GM21786 (cell line): ENCODE results near the gene CFAP97D1.
"Not testable (repeated sequence)": the region's sequence is repeated elsewhere in the genome, so short reads cannot be mapped to it uniquely, and the experiment has no call there.

Source experiments
- ATAC-seq: cut with Tn5 transposase; IDR thresholded peaks from one replicate; pipeline ENCODE4 v1.9.1; 2021; ENCODE audit not compliant: unreplicated experiment

Gene CFAP97D1

GRCh38 chr17:43792668-43793067 lies 12.4 kb downstream of the CFAP97D1 start:
- not testable (repeated sequence) for ATAC-seq

DNA sequence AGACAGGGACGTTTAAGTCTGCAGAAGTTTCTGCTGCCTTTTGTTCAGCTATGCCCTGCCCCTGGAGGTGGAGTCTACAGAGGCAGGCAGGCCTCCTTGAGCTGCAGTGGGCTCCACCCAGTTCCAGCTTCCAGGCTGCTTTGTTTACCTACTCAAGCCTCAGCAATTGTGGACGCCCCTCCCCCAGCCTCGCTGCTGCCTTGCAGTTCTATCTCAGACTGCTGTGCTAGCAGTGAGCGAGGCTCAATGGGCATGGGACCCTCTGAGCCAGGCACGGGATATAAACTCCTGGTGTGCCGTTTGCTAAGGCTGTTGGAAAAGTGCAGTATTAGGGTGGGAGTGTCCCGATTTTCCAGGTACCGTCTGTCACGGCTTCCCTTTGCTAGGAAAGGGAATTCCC lies 17.8 kb downstream of the CFAP97D1 start:
- not testable (repeated sequence) for ATAC-seq

DNA sequence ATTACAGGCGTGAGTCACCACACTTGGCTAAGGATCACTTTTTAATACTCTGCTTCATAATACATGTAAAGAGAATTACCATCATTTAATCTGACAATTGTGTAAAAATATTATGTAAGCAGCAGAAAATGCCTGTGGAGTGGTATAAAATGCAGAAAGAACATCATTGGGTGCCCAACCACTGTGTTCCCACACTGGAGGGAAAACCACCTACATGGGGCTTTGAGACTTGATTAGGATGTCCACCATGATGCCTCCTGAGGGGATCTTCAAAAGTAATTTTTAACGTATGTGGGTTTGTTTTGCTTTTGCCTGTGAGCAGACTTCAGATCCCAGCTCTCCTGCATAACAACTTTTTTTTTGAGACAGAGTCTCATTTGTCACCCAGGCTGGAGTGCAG lies 18.8 kb downstream of the CFAP97D1 start:
- ATAC-seq = no peak

- no peak for ATAC-seq
These were observed 20.5 kb downstream of the CFAP97D1 start for GRCh38 chr17:43800736-43801135.

DNA sequence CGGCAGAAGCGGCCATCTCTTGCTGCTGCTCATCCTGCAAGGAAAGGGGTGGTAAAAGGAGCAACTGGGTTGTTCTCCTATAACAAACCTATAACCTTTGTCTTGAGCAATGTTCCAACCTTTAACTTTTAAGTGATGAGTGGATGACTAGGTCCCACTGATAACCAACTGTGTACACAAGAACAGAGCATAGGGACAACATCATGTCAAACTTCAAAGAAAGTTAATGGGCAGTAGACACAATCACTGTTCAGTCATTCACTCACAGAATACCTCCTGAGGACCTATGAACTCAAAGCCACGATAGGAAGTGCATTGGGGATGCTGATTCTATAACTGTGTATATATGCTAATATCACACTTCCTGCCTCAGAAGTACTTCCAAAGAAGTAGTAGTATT lies 21.6 kb downstream of the CFAP97D1 start:
- no peak for ATAC-seq

GRCh38 chr17:43803758-43804157 lies 23.5 kb downstream of the CFAP97D1 start:
- ATAC-seq = no peak

GRCh38 chr17:43805117-43805516 lies 24.9 kb downstream of the CFAP97D1 start:
- no peak for ATAC-seq

- ATAC-seq = no peak
These were observed 27.8 kb downstream of the CFAP97D1 start for GRCh38 chr17:43808076-43808475.

DNA sequence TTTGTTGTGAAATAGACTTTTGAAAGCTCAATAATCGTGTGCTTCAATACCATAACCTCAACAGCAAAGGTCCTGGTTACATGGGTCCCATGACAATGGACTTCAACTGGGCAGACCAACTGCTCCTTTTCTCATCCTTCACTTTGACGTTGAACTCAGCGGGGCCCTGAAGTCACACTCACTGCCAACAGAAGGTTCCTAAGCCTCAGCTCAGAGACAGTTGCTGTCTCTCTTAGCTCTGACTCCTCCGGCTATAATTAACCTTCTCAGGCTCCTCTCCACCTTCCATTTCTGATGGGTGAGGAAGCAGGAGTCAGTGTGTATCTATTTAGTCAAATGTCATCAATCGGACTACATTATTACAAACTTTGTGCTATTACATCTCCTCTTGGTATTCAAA lies 28.9 kb downstream of the CFAP97D1 start:
- ATAC-seq = no peak

DNA sequence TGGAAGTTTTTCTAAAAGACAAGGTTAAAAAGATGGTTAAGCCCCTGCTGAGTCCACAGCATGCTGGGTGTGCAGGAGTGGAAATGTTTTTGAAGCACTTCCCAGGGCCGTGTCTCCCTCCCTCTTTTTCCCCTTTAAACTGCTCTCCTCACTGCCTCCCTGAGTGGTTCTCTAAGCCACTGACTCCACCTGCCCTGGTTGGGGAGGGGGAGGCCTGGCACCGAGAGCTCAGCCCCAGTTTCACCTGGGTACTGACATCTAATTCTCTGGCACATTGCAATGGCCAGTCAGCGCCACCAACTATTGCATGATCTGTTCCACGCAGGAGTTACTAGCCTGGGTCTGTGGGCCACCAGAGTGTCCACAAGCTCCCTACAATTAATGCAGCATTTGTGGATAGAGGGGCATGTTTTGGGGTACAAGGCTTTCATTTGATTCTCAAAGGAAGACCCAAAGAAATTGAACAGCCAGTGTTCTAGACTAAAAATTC lies 30.0 kb downstream of the CFAP97D1 start:
- ATAC-seq = no peak

GRCh38 chr17:43810823-43811222 lies 30.6 kb downstream of the CFAP97D1 start:
- ATAC-seq = no peak

DNA sequence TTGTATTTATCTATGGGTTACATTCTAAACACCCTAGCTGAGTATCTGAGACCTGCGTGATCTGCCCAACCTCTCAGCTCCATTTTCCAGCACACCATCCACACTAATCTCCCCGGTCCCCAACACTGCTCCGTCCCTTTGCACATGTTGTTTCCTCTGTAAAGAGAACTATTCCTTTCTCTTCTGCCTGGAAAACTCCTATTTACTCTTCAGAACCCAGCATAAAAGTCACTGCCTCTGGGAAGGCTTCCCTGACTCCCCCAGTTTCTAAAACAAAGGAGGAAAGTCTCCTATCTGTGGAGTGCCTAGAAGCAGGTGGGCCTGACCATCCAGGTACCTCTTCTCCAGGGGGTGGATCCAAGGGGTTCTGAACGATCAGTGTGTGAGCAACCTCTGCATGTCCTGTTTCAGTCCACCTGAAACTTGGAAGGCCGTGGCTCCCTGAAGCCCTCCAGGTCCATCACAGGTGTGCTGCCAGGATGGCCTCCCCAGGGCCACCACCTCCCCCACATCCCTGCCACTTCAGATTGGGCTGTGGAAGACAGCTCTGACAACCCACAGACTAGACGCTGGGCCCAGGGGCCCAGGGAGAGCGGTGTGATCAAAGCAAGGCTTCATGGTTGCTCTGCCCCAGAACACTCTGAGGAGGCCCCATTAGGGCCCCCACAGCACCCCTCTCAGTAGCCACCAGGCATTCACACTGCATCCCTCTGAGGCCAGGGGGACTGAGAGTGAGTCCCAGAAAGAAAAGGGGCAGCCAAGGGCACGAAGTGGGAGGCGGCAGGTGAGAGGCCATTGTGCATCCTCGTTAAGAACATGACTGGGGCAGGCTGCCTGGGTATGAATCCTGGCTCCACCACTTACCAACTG lies 32.4 kb downstream of the CFAP97D1 start:
- no peak for ATAC-seq

GRCh38 chr17:43813386-43813785 lies 33.2 kb downstream of the CFAP97D1 start:
- no peak for ATAC-seq

DNA sequence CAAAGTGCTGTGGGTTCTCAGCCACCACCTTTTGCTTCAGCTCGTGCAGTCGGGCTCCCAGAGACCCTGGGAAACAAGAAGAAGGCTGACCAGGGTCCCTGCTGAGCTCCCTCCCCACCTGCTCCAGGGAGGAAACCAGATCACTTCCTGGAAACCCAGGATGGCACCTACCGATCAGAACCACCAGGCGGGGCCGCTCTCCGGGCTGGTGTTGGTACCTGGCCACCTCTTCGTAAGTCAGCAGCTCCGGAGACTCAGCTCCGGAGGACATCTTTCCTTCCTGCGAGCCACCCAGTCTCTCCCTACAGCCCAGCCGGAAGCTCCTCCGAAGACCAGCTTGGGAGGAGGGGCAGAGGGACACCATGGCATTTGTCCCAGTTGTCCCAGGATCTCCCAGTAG lies 33.8 kb downstream of the CFAP97D1 start:
- ATAC-seq = no peak

DNA sequence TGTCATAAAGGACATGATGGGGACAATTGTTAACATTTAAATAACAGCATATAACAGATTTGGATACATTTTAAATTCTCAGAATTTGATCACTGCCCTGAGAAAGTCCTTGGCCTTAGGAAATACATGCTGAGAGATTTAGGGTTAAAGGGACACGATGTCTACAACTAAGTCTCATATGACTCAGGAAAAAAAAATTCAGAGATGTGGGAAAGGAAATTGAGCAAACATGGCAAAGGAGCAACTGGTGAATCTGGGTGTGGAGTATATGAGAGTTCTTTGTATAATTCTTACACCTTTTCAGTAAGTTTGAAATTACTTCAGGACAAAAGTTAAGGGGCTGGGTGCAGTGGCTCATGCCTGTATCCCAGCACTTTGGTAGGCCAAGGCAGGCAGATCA lies 34.5 kb downstream of the CFAP97D1 start:
- no peak for ATAC-seq

- no peak for ATAC-seq
These were observed 36.4 kb downstream of the CFAP97D1 start for GRCh38 chr17:43816336-43817320.

- ATAC-seq = no peak
These were observed 37.6 kb downstream of the CFAP97D1 start for GRCh38 chr17:43817826-43818225.

DNA sequence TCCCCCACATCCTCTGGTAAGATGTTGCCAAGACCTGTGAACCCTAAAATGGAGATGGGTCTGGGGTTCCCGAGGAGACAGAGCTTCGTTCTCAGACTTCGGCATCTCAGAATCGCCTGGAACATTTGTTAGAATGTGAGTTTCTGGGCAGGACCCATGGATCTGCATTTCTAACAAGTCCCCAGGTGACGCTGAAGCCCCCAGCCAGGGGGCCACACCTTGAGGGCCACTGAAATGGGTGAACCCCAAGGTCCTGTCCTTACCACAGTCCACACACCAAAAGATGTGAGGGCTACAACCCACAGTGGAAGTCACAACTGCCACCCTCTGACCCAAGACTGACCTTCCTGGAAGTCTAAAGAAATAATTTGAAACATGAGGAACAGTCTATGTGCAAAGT lies 38.7 kb downstream of the CFAP97D1 start:
- no peak for ATAC-seq

DNA sequence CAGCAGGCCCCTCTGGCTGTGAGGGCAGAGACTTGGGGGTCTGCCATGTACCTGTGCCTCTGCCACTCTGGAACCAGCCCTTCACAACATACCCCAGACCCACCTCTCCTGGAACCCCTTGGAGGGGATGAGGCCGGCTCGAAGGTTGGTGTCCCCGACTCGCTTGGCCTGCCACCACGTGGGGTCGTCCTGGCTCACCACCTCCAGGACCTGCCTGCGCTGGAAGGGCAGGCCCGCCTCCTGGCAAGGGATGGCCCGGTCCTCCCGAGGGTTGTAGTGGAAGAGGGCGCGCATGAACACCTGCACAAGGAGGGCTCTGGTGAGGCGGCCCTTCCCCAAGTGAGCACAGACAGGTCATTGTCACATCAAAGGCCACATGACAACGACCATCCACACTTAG lies 40.5 kb downstream of the CFAP97D1 start:
- ATAC-seq = no peak

DNA sequence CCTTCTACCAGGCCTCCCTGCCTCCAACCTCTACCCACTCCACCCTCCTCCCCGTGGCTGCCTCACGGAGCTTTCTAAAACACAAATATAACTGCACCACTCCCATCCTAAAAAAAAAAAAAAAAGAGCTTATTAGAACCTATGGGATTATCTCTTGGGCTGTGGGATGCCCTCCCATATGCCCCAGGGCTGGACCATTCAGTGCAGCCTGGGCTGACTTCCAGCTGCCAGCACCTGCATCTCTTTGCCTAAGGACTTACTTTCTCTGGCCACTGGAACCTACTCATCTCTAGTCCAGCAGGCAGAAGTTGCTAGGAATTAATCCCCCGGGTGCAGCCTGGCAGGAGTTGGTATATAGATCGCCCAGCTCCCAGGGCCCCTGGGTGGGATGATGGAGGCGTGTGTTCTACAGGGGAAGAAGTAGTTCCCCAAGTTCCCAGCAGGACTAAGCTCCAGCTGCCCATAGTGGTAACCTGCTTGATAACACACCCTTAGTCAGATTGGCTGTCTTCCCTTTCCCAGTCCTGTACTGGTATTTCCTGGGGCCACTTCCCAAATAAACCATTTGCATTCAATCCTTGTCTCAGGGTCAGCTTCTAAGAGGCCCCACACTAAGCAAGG lies 42.4 kb downstream of the CFAP97D1 start:
- no peak for ATAC-seq
